ENCODE data around the gene ARHGAP31. TPM values are rescaled to one million over a fixed set of nuclear protein-coding genes. Genes with fewer than 3 reads are reported as not detected.

The ARHGAP31 gene
- polyA plus RNA-seq, 3 donors: 4.7 to 9.8 (median 7.6) TPM

GRCh38 chr3:119418641-119419040 is 124.5 kb downstream of the ARHGAP31 start:
- Histone ChIP-seq H3K4me3 (replicated peaks in 1 of 3; ENCODE audit: low read depth in 2 of 3, low read length in 3 of 3) (no peak overlapping the region), H3K4me2 (replicated peaks; ENCODE audit: extremely low read depth, low read length, poor library complexity, severe bottlenecking) (no peak overlapping the region), H3K36me3 (replicated peaks in 1 of 2; ENCODE audit: control insufficient read depth in 1 of 2, insufficient read depth in 2 of 2, low read length in 2 of 2) (peaks cover 25 to 49% of the 10 kb centered on the region in 2 donors), H3K4me1 (ENCODE audit: control insufficient read depth in 1 of 2, insufficient read depth in 2 of 2, low read length in 2 of 2) (no peaks in the 10 kb centered on the region), H3K27ac (ENCODE audit: low read depth in 1 of 2, low read length in 2 of 2) (no peak overlapping the region), H4K20me1 (ENCODE audit: insufficient read depth, low read length) (no peaks in the 10 kb centered on the region), H3K27me3 (ENCODE audit: control insufficient read depth in 2 of 2, insufficient read depth in 2 of 2, low read length in 2 of 2) (no peaks in the 10 kb centered on the region), H3K9ac (ENCODE audit: insufficient read depth, low read length, poor library complexity, severe bottlenecking) (no peak overlapping the region), H2AFZ (ENCODE audit: insufficient read depth, low read depth, low read length, poor library complexity, severe bottlenecking) (no peak overlapping the region), H3K9me3 (replicated peaks in 1 of 2; ENCODE audit: control insufficient read depth in 1 of 2, insufficient read depth in 1 of 2, low read length in 2 of 2) (no peaks in the 10 kb centered on the region), H3K79me2 (ENCODE audit: insufficient read depth, low read length) (no peaks in the 10 kb centered on the region)
- Mint-ChIP-seq H3K27me3 (ENCODE audit: low read depth in 3 of 3) (no peaks in the 10 kb centered on the region), H3K27ac (no peak overlapping the region), H3K4me1 (no peaks in the 10 kb centered on the region), H3K9me3 (peaks cover 0 to 5% (median 0%) of the 10 kb centered on the region in 7 donors), H3K36me3 (peaks cover 41 to 42% of the 10 kb centered on the region in 2 donors), H3K4me3 (no peak overlapping the region)
- no peak for DNase-seq
- TF ChIP-seq, protein P1, sequence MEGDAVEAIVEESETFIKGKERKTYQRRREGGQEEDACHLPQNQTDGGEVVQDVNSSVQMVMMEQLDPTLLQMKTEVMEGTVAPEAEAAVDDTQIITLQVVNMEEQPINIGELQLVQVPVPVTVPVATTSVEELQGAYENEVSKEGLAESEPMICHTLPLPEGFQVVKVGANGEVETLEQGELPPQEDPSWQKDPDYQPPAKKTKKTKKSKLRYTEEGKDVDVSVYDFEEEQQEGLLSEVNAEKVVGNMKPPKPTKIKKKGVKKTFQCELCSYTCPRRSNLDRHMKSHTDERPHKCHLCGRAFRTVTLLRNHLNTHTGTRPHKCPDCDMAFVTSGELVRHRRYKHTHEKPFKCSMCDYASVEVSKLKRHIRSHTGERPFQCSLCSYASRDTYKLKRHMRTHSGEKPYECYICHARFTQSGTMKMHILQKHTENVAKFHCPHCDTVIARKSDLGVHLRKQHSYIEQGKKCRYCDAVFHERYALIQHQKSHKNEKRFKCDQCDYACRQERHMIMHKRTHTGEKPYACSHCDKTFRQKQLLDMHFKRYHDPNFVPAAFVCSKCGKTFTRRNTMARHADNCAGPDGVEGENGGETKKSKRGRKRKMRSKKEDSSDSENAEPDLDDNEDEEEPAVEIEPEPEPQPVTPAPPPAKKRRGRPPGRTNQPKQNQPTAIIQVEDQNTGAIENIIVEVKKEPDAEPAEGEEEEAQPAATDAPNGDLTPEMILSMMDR (IDR thresholded peaks at IDR 0.05): no peak
- intact Hi-C loops (cut with micrococcal nuclease): no loop called here

GRCh38 chr3:119420196-119420595 is 126.0 kb downstream of the ARHGAP31 start:
- H3K27me3 Mint-ChIP-seq (ENCODE audit: low read depth in 3 of 3): no peaks in the 10 kb centered on the region
- no peak for DNase-seq
- Histone ChIP-seq H3K4me1 (ENCODE audit: control insufficient read depth in 1 of 2, insufficient read depth in 2 of 2, low read length in 2 of 2) (no peaks in the 10 kb centered on the region), H3K27ac (ENCODE audit: low read depth in 1 of 2, low read length in 2 of 2) (no peak overlapping the region), H4K20me1 (ENCODE audit: insufficient read depth, low read length) (no peaks in the 10 kb centered on the region), H3K27me3 (ENCODE audit: control insufficient read depth in 2 of 2, insufficient read depth in 2 of 2, low read length in 2 of 2) (no peaks in the 10 kb centered on the region), H3K9ac (ENCODE audit: insufficient read depth, low read length, poor library complexity, severe bottlenecking) (no peak overlapping the region), H3K36me3 (replicated peaks in 1 of 2; ENCODE audit: control insufficient read depth in 1 of 2, insufficient read depth in 2 of 2, low read length in 2 of 2) (peaks cover 10 to 34% of the 10 kb centered on the region in 2 donors), H3K79me2 (ENCODE audit: insufficient read depth, low read length) (no peaks in the 10 kb centered on the region), H3K4me3 (replicated peaks in 1 of 3; ENCODE audit: low read depth in 2 of 3, low read length in 3 of 3) (no peak overlapping the region), H3K4me2 (replicated peaks; ENCODE audit: extremely low read depth, low read length, poor library complexity, severe bottlenecking) (no peak overlapping the region), H3K9me3 (replicated peaks in 1 of 2; ENCODE audit: control insufficient read depth in 1 of 2, insufficient read depth in 1 of 2, low read length in 2 of 2) (no peaks in the 10 kb centered on the region), H2AFZ (ENCODE audit: insufficient read depth, low read depth, low read length, poor library complexity, severe bottlenecking) (no peak overlapping the region)
- H3K9me3 Mint-ChIP-seq: peaks cover 0 to 11% (median 2%) of the 10 kb centered on the region in 7 donors
- H3K4me1 Mint-ChIP-seq: peaks cover 3% of the 10 kb centered on the region
- no peak overlapping the region for H3K4me3 Mint-ChIP-seq
- peaks cover 26 to 27% of the 10 kb centered on the region in 2 donors for H3K36me3 Mint-ChIP-seq
- 0% methylated on average over 1 of the region's 2 CpGs for WGBS (ENCODE audit: insufficient coverage)
- H3K27ac Mint-ChIP-seq: peak overlapping the region in 1 of 7 donors; percentile 52
- TF ChIP-seq, protein P1 (IDR thresholded peaks at IDR 0.05): no peak
- intact Hi-C loops (cut with micrococcal nuclease): no loop called here
